ENCODE results near the gene MRPL50.

DNA sequence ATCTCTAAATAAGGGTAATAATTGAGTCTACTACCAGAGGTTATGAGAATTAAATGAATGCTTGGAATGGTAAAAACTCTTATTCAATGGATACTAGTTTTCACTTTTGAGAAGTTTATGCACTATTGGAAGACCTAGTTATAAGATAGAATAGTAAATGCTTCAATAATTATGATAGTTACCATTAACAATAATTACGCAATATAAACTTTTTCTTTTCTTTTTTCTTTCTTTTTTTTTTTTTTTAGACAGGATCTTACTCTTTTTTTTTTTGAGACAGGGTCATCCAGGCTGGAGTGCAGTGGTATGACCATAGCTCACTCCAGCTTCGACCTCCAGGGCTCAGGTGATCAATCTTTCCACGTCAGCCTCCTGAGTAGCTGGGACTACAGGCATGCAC is 30.5 kb upstream of the MRPL50 start:
- TF ChIP-seq, protein P1, sequence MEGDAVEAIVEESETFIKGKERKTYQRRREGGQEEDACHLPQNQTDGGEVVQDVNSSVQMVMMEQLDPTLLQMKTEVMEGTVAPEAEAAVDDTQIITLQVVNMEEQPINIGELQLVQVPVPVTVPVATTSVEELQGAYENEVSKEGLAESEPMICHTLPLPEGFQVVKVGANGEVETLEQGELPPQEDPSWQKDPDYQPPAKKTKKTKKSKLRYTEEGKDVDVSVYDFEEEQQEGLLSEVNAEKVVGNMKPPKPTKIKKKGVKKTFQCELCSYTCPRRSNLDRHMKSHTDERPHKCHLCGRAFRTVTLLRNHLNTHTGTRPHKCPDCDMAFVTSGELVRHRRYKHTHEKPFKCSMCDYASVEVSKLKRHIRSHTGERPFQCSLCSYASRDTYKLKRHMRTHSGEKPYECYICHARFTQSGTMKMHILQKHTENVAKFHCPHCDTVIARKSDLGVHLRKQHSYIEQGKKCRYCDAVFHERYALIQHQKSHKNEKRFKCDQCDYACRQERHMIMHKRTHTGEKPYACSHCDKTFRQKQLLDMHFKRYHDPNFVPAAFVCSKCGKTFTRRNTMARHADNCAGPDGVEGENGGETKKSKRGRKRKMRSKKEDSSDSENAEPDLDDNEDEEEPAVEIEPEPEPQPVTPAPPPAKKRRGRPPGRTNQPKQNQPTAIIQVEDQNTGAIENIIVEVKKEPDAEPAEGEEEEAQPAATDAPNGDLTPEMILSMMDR (IDR thresholded peaks at IDR 0.05), result no peak
- no peak for TF ChIP-seq EZH2 (IDR thresholded peaks at IDR 0.05; ENCODE audit: borderline replicate concordance, insufficient read depth, low read depth, low read length, poor library complexity, severe bottlenecking)

Measured in B cell (primary cell).